CD4-positive, CD25-positive, alpha-beta regulatory T cell (primary cell): ENCODE data around the gene AMIGO2. TPM values are rescaled to one million over a fixed set of nuclear protein-coding genes. Genes with fewer than 3 reads are reported as not detected.

Experiments used
- ATAC-seq, 2 donors: fragments of 150-1000 bp; cut with Tn5 transposase; one replicate each; pipeline ENCODE4 v1.10.0; 2021; ENCODE audit warnings: low read depth in 2 of 2, moderate number of reproducible peaks in 2 of 2, moderate library complexity in 1 of 2
- DNase-seq, 3 donors: peaks; one replicate each; pipeline versions ENCODE4 v3.0.0 to v3.0.0-alpha.2; 2012 to 2022; ENCODE audit warnings: mixed read lengths in 1 of 3
- H3K27ac ChIP-seq: one replicate; pipeline ENCODE4 v1.7.0; 2013; ENCODE audit warnings: mild to moderate bottlenecking, low read length; ENCODE audit not compliant: insufficient read depth, poor library complexity, severe bottlenecking
- H3K27me3 ChIP-seq: one replicate; pipeline ENCODE4 v1.7.0; 2013; ENCODE audit warnings: low read length; ENCODE audit not compliant: control insufficient read depth, insufficient read depth
- H3K36me3 ChIP-seq: one replicate; pipeline ENCODE4 v1.7.0; 2013; ENCODE audit warnings: mild to moderate bottlenecking, low read length, moderate library complexity; ENCODE audit not compliant: control insufficient read depth, insufficient read depth
- H3K4me1 ChIP-seq: 2 replicates; pipeline ENCODE4 v1.7.0; 2013; ENCODE audit warnings: mild to moderate bottlenecking, low read length; ENCODE audit not compliant: insufficient read depth, control insufficient read depth, poor library complexity, severe bottlenecking
- H3K4me3 ChIP-seq: one replicate; pipeline ENCODE4 v1.7.0; 2013; ENCODE audit warnings: low read depth, mild to moderate bottlenecking, low read length, moderate library complexity
- H3K9me3 ChIP-seq, 2 experiments: 1 replicate in 1 of 2; 2 replicates in 1 of 2; pipeline ENCODE4 v1.7.0; 2013; ENCODE audit warnings: low read length in 2 of 2, mild to moderate bottlenecking in 1 of 2, moderate library complexity in 1 of 2; ENCODE audit not compliant: control insufficient read depth in 2 of 2
- H3K27ac Mint-ChIP-seq, 3 donors: one replicate each; pipeline ENCODE4 v1.8.0; 2020 to 2022; ENCODE audit warnings: mild to moderate bottlenecking in 3 of 3, mixed read lengths in 3 of 3, moderate library complexity in 2 of 3
- H3K27me3 Mint-ChIP-seq: one replicate; pipeline ENCODE4 v1.8.0; 2022; ENCODE audit warnings: mild to moderate bottlenecking, mixed read lengths
- H3K36me3 Mint-ChIP-seq: one replicate; pipeline ENCODE4 v1.8.0; 2020; ENCODE audit warnings: mixed read lengths
- H3K4me1 Mint-ChIP-seq, 4 donors: one replicate each; pipeline ENCODE4 v1.8.0; 2020 to 2022; ENCODE audit warnings: mixed read lengths in 4 of 4, mild to moderate bottlenecking in 1 of 4
- H3K4me3 Mint-ChIP-seq, 4 donors: one replicate each; pipeline ENCODE4 v1.8.0; 2020 to 2022; ENCODE audit warnings: mild to moderate bottlenecking in 4 of 4, mixed read lengths in 4 of 4, moderate library complexity in 3 of 4
- H3K9me3 Mint-ChIP-seq, 7 donors: one replicate each; pipeline ENCODE4 v1.8.0; 2020 to 2022; ENCODE audit warnings: mixed read lengths in 7 of 7, mild to moderate bottlenecking in 3 of 7, moderate library complexity in 2 of 7
- polyA plus RNA-seq, 4 donors: library from polyadenylated mRNA; unstranded; fragments of 300-500 nt; fragmentation: Illumina TruSeq; gene quantifications; one replicate each; pipeline ENCODE4 v1.2.3, GENCODE V29; 2021
- total RNA-seq: library from RNA; stranded (reverse); gene quantifications from one replicate; pipeline ENCODE4 v1.2.3, GENCODE V29; 2022

AMIGO2 gene
- total and polyA plus RNA-seq, 5 donors from 2014 or later, result 7.2 to 12.9 (median 10.8) TPM

GRCh38 chr12:47039079-47039478 lies 40.7 kb downstream of the AMIGO2 start:
- Histone ChIP-seq H3K9me3 (no peaks in the 10 kb centered on the region), H3K27me3 (peaks cover 6% of the 10 kb centered on the region), H3K4me1 (peaks cover 3% of the 10 kb centered on the region), H3K36me3 (no peaks in the 10 kb centered on the region), H3K4me3 (no peak overlapping the region), H3K27ac (no peak overlapping the region)
- H3K27ac Mint-ChIP-seq, result no peak overlapping the region
- ATAC-seq (no peak), DNase-seq (no peak)
- no peak overlapping the region for H3K4me3 Mint-ChIP-seq
- H3K27me3 Mint-ChIP-seq, result peaks cover 29% of the 10 kb centered on the region
- H3K9me3 Mint-ChIP-seq, result peaks cover 0 to 4% (median 0%) of the 10 kb centered on the region in 7 donors
- peaks cover 0 to 6% (median 2%) of the 10 kb centered on the region in 4 donors for H3K4me1 Mint-ChIP-seq
- no peaks in the 10 kb centered on the region for H3K36me3 Mint-ChIP-seq

GRCh38 chr12:47038270-47038748 lies 41.5 kb downstream of the AMIGO2 start:
- Histone ChIP-seq H3K9me3 (no peaks in the 10 kb centered on the region), H3K27me3 (no peaks in the 10 kb centered on the region), H3K4me1 (peaks cover 3% of the 10 kb centered on the region), H3K4me3 (no peak overlapping the region), H3K36me3 (no peaks in the 10 kb centered on the region), H3K27ac (no peak overlapping the region)
- H3K27me3 Mint-ChIP-seq, result peaks cover 24% of the 10 kb centered on the region
- H3K9me3 Mint-ChIP-seq, result peaks cover 0 to 4% (median 0%) of the 10 kb centered on the region in 7 donors
- H3K4me3 Mint-ChIP-seq, result no peak overlapping the region
- H3K36me3 Mint-ChIP-seq, result no peaks in the 10 kb centered on the region
- no peak overlapping the region for H3K27ac Mint-ChIP-seq
- ATAC-seq (no peak), DNase-seq (no peak)
- peaks cover 0 to 11% (median 4%) of the 10 kb centered on the region in 4 donors for H3K4me1 Mint-ChIP-seq

- Histone ChIP-seq H3K27ac (no peak overlapping the region), H3K4me1 (peaks cover 3% of the 10 kb centered on the region)
- ATAC-seq, result no peak
Measured at GRCh38 chr12:47035484-47035883, 44.3 kb downstream of the AMIGO2 start.

GRCh38 chr12:47034661-47035060 lies 45.1 kb downstream of the AMIGO2 start:
- Mint-ChIP-seq H3K4me3 (no peak overlapping the region), H3K27me3 (peaks cover 14% of the 10 kb centered on the region), H3K36me3 (no peaks in the 10 kb centered on the region), H3K4me1 (peaks cover 6 to 24% (median 13%) of the 10 kb centered on the region in 4 donors), H3K27ac (peak overlapping the region in 1 of 3 donors; percentile 53), H3K9me3 (peaks cover 0 to 2% (median 0%) of the 10 kb centered on the region in 7 donors)
- Histone ChIP-seq H3K4me1 (peaks cover 3% of the 10 kb centered on the region), H3K36me3 (no peaks in the 10 kb centered on the region), H3K27ac (no peak overlapping the region), H3K4me3 (no peak overlapping the region), H3K27me3 (no peaks in the 10 kb centered on the region), H3K9me3 (no peaks in the 10 kb centered on the region)
- DNase-seq (no peak), ATAC-seq (no peak)

More at GRCh38 chr12:47035484-47035883, 44.3 kb downstream of the AMIGO2 start:
- Mint-ChIP-seq H3K4me1 (peaks cover 6 to 20% (median 13%) of the 10 kb centered on the region in 4 donors), H3K36me3 (no peaks in the 10 kb centered on the region), H3K9me3 (peaks cover 0 to 2% (median 0%) of the 10 kb centered on the region in 7 donors), H3K27me3 (peaks cover 16% of the 10 kb centered on the region), H3K27ac (peak overlapping the region in 1 of 3 donors; percentile 53), H3K4me3 (no peak overlapping the region)
- Histone ChIP-seq H3K27me3 (no peaks in the 10 kb centered on the region), H3K36me3 (no peaks in the 10 kb centered on the region), H3K4me3 (no peak overlapping the region), H3K9me3 (no peaks in the 10 kb centered on the region)
- DNase-seq, result no peak

- DNase-seq (no peak), ATAC-seq (no peak)
- H3K36me3 ChIP-seq, result no peaks in the 10 kb centered on the region
- H3K27me3 ChIP-seq, result no peaks in the 10 kb centered on the region
- no peaks in the 10 kb centered on the region for H3K9me3 ChIP-seq
- Mint-ChIP-seq H3K4me1 (peaks cover 6 to 24% (median 13%) of the 10 kb centered on the region in 4 donors), H3K27ac (no peak overlapping the region), H3K36me3 (no peaks in the 10 kb centered on the region), H3K27me3 (peaks cover 15% of the 10 kb centered on the region), H3K4me3 (no peak overlapping the region), H3K9me3 (peaks cover 0 to 2% (median 0%) of the 10 kb centered on the region in 7 donors)
- no peak overlapping the region for H3K4me3 ChIP-seq
- no peak overlapping the region for H3K27ac ChIP-seq
- peaks cover 3% of the 10 kb centered on the region for H3K4me1 ChIP-seq
Measured at GRCh38 chr12:47033789-47034555, 45.8 kb downstream of the AMIGO2 start.

GRCh38 chr12:47033081-47033480 lies 46.7 kb downstream of the AMIGO2 start:
- H3K9me3 ChIP-seq, result no peaks in the 10 kb centered on the region
- peaks cover 11% of the 10 kb centered on the region for H3K27me3 Mint-ChIP-seq
- H3K9me3 Mint-ChIP-seq, result no peaks in the 10 kb centered on the region
- peaks cover under 1% of the 10 kb centered on the region for H3K4me1 ChIP-seq
- no peak overlapping the region for H3K4me3 Mint-ChIP-seq
- H3K36me3 ChIP-seq, result no peaks in the 10 kb centered on the region
- no peak overlapping the region for H3K4me3 ChIP-seq
- DNase-seq, result no peak
- H3K27me3 ChIP-seq, result no peaks in the 10 kb centered on the region
- H3K27ac ChIP-seq, result no peak overlapping the region
- no peaks in the 10 kb centered on the region for H3K36me3 Mint-ChIP-seq
- ATAC-seq, result no peak
- no peak overlapping the region for H3K27ac Mint-ChIP-seq
- peaks cover 6 to 24% (median 13%) of the 10 kb centered on the region in 4 donors for H3K4me1 Mint-ChIP-seq

GRCh38 chr12:47032644-47033043 lies 47.1 kb downstream of the AMIGO2 start:
- peak; percentile 72 to 73 for ATAC-seq

More at GRCh38 chr12:47032644-47033043, 47.1 kb downstream of the AMIGO2 start:
- H3K27me3 Mint-ChIP-seq, result peaks cover 14% of the 10 kb centered on the region
- H3K27ac ChIP-seq, result no peak overlapping the region
- no peaks in the 10 kb centered on the region for H3K36me3 Mint-ChIP-seq
- H3K9me3 ChIP-seq, result no peaks in the 10 kb centered on the region
- H3K4me3 ChIP-seq, result no peak overlapping the region
- H3K4me3 Mint-ChIP-seq, result no peak overlapping the region
- peaks cover 6 to 24% (median 13%) of the 10 kb centered on the region in 4 donors for H3K4me1 Mint-ChIP-seq
- H3K4me1 ChIP-seq, result no peaks in the 10 kb centered on the region
- DNase-seq, result peak in 2 of 3 donors; percentile 70 to 78
- no peaks in the 10 kb centered on the region for H3K36me3 ChIP-seq
- H3K27ac Mint-ChIP-seq, result no peak overlapping the region
- peaks cover 4% of the 10 kb centered on the region for H3K27me3 ChIP-seq
- H3K9me3 Mint-ChIP-seq, result no peaks in the 10 kb centered on the region
